Activated CD4-positive, alpha-beta T cell treated with anti-CD3 and anti-CD28 coated beads for 24 hours (primary cell): Measurements from ENCODE around the gene LZTS2.

ENCODE experiments used
- DNase-seq, 2 donors: peaks; one replicate each; pipeline ENCODE4 v3.0.0-alpha.2; 2020; ENCODE audit warnings: low read depth in 2 of 2

The LZTS2 gene

GRCh38 chr10:101014966-101015581, 15.5 kb downstream of the LZTS2 start:
- no peak for DNase-seq

GRCh38 chr10:101015582-101015973, 16.0 kb downstream of the LZTS2 start:
- DNase-seq, result no peak

DNA sequence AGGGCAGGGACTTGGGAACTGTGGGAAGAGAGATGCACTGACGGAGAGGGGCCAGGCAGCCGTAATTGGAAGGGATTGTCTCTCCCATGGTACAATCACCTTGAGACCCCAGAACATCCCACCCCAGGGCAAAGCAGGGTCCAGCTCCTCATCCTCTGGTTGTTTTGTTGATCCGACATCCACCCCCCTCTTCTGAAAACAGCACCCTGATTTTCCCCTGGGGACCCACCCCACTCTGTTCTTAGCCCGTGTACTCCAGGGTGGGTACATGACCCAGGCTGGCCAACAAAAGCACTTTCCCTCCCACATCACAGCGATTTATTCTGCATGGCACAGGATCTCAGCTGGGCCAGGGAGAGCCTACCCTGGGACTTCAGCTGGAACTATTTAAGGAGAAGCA, 17.2 kb downstream of the LZTS2 start:
- no peak for DNase-seq

- no peak for DNase-seq
Observed at GRCh38 chr10:101018118-101018599, 18.6 kb downstream of the LZTS2 start.

DNA sequence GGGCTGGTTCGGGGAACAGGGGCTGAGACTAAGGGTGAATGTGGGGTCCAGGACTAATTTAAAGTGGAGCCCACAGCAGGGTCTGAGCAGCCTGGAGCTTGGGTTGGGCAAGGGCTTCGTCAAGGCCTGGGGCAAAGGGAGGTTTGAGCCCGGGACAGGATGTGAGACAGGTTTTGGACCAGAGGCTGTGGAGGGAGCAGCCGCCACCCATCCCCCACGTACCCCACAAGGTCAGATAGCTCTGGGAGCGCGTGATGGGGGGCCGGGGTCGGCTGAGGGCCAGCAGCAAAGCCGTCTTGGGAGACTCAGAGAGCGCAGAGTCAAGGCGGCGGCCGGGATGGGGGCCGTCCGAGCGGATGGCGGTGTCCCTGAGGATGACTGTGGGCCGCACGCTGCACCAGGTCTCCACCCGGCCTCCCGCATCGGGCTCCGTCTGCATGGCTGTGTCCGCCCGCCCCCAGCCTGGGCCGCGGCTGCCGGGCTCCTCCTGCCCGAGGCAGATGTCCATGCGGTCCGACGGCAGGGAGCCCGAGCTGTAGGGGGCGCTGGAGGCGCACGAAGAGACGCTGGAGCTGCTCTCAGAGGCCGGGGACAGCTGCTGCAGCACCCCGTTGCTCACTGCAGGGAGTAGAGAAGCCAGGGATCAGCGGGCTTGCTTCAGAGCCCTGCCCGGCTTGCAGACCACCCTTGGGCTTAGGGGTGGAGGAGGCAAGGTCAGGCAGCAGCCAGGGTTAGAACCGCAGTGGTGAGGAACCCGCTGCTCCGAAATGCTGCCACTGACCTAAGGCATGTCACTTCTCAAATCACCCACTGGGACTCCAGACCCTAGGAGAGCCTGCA, 19.2 kb downstream of the LZTS2 start:
- peak in 1 of 2 donors; percentile 80 for DNase-seq

DNA sequence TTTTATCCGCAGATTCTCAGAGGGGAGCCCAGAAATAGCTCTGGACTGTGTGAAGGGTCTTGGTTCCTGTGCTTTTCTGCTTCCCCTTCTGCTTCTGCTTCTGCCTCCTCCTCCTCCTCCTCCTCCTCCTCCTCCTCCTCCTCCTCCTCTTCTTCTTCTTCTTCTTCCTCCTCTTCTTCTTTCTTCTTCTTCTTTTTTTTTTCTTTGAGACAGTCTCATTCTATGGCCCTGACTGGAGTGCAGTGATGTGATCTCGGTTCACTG, 19.8 kb downstream of the LZTS2 start:
- no peak for DNase-seq

DNA sequence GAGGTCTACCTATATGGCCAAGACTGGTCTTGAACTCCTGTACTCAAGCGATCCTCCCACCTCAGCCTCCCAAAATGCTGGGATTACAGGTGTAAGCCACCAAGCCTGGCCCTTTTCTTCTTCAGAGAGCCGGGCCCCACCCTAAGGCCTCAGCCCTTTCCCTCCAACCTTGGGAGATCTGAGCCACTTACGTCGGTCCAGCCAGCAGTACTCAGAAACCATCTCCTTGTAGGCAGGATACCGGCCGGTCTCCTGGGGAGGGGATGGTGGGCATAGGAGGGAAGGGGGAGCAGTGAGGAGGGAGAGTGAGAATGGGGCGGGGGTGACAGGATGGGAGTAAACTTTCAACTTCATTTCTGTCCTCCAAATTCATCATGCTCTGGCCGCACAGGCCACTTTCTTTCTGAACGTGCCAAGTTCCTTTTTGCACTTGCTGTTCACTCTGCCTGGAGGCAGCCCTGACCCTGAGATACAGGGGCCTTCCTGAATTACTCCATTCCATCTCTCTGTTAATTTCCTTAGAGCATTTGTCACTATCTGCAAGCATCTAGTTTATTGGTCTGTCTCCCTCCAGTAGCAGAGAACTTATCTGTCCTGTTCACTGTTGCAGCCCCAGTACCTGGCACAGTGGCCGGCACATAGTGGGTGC, 20.9 kb downstream of the LZTS2 start:
- no peak for DNase-seq

GRCh38 chr10:101021239-101021638, 21.6 kb downstream of the LZTS2 start:
- no peak for DNase-seq

GRCh38 chr10:101021692-101022251, 22.2 kb downstream of the LZTS2 start:
- DNase-seq, result no peak

DNA sequence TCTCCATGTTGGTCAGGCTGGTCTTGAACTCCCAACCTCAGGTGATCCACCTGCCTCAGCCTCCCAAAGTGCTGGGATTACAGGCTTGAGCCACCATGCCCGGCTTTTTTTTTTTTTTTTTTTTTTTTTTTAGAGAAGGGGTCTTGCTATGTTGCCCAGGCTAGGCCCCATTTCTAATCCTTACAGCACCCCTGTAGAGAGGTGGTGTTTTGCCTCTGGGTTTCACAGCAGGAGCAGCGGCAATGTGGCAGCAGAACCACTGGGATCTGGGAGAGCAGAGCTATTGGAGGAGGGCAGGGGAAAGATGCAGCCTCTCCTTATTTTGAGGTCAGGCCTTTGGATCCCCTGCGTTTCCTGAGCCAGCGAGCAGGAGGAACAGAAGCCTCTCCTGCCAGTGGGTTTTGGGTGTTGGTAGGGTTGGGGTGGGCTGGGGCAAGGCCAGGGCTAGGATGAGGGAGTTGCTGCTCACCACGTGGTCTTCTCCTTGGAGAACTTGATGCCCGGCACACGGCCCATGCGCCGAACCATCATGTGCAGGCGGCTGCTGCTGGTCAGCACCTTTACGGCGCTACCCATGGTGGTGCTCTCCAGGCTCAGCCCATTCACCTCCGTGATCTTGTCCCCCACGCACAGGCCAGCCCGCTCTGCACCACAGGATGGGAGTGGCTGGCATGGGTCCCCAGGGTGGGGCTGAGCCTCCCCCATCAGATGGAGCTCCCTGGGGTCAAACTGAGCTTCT, 23.5 kb downstream of the LZTS2 start:
- DNase-seq, result no peak

DNA sequence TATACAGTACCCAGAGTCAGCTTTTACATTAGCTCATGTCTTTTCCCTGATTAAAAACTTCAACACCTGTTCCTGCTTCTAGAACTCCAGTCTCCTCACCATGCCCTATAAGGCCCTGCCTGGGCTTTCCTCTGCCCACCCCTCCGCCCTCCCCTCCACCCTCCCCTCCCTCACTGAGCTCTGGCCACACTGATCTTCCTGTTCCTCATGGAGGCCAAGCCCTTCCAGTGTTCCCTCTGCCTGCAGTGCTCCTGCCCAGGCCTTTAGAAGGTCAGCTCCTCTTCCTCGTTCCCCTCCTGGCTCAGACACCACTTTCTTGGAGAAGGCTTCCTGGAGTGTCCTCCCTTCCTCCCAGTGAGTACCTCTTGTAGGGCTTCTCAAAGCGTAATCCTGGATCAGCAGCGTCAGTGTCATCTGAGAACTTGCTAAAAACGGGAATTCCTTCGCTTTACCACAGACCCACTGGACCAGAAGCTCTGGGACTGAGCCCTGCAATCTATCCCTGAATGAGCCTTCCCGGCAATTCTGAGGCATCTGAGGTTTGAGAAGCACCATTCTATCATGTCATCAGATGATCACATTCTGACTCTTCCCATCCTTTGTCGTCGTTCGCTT, 27.6 kb downstream of the LZTS2 start:
- DNase-seq, result no peak

GRCh38 chr10:101028446-101029337, 29.1 kb downstream of the LZTS2 start:
- DNase-seq, result no peak

GRCh38 chr10:101029520-101030295, 30.1 kb downstream of the LZTS2 start:
- no peak for DNase-seq

DNA sequence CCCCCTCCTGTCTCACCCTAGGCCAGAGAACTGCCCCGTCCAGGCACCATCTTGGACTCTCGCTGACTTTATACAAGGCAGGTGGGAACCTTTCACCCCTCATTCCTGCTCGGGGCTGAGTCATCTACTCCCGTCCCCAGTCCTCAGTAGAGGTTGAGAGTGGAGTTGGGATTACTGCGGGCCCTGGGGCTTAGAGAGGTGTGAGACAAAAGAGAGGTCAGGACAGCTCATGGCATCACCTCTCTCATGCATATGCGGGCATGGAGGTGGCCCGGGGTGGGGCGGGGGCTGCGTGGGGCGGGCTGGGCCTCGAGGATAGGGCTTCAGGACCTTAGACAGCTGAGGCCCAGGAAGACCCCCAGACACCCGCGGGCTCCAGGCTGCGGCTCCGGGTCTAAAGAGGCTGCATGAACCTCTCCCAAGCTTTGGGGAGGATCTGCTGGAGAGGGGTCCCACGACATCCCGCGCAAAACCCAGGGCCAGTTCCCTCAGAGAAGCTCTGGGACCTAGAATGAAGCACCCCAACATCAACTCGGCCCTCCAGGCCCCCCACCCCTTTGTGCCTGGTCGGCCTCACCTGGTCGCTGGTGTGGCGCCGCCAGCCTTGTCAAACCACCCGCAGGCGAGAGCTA, 31.0 kb downstream of the LZTS2 start:
- no peak for DNase-seq

GRCh38 chr10:101031128-101031795, 31.7 kb downstream of the LZTS2 start, which contains the start of the genes PDZD7 and SFXN3:
PDZD7 (minus strand) TSS chr10:101031129; CDS start chr10:101030219, 910 bp downstream.
SFXN3 (plus strand) TSS chr10:101031234; CDS start chr10:101034695, 3,461 bp downstream.
- DNase-seq, result peak; percentile 96 to 97

- DNase-seq, result peak; percentile 47 to 53
Observed at GRCh38 chr10:101031796-101032636, 32.4 kb downstream of the LZTS2 start.

DNA sequence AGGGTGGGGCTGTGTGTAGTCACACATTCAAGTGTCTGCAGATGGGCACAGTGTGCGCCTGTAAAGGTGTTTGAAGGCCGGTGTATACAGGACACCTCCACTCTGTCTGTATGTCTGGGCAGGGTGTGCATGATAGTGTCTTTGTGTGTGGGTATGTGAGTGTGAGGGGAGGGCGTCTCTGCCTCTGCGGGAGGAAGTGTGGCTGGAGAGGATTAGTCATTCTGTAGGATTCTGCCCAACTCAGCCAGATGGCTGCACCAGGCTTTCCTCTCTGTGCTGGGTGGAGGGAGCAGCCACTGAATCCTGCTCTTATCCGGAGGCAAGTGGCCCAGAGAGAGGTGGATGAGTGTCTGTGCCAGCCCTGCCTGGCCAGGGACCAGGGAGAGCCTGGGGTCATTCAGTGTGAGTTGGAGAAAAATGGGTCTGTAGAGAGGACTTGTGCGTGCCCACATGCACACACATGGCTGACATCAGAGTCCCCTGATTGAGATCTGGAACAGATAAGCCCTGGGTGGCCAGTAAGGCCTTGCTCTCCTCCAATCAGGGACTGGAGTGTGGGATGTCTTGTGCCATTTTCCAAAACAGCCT, 33.1 kb downstream of the LZTS2 start:
- peak; percentile 23 to 42 for DNase-seq
